ENCODE measurements around the gene GBE1.

The GBE1 gene

GRCh38 chr3:81695302-81695701, 66.1 kb downstream of the GBE1 start:
- H3K4me1 Mint-ChIP-seq, result peaks cover 6% of the 10 kb centered on the region
- no peak overlapping the region for H3K4me3 Mint-ChIP-seq
- no peak overlapping the region for H3K27ac Mint-ChIP-seq
- no peak for ATAC-seq
- DNase-seq (ENCODE audit: low spot score in 2 of 2), result no peak
- H3K36me3 Mint-ChIP-seq, result peaks cover 37% of the 10 kb centered on the region
- H3K9me3 Mint-ChIP-seq, result no peaks in the 10 kb centered on the region

GRCh38 chr3:81694662-81695061, 66.8 kb downstream of the GBE1 start:
- no peak overlapping the region for H3K27ac Mint-ChIP-seq
- peaks cover 6% of the 10 kb centered on the region for H3K4me1 Mint-ChIP-seq
- peaks cover 39% of the 10 kb centered on the region for H3K36me3 Mint-ChIP-seq
- no peaks in the 10 kb centered on the region for H3K9me3 Mint-ChIP-seq
- H3K4me3 Mint-ChIP-seq, result no peak overlapping the region
- ATAC-seq (no peak), DNase-seq (ENCODE audit: low spot score in 2 of 2) (no peak)

- no peak for ATAC-seq
Observed at GRCh38 chr3:81692766-81693165, 68.7 kb downstream of the GBE1 start.

GRCh38 chr3:81689617-81690016, 71.8 kb downstream of the GBE1 start:
- no peak overlapping the region for H3K27ac Mint-ChIP-seq
- H3K4me3 Mint-ChIP-seq, result no peak overlapping the region
- H3K36me3 Mint-ChIP-seq, result peaks cover 48% of the 10 kb centered on the region
- DNase-seq (ENCODE audit: low spot score in 2 of 2) (no peak), ATAC-seq (no peak)
- peaks cover 6% of the 10 kb centered on the region for H3K4me1 Mint-ChIP-seq
- no peaks in the 10 kb centered on the region for H3K9me3 Mint-ChIP-seq

More at GRCh38 chr3:81692766-81693165, 68.7 kb downstream of the GBE1 start:
- H3K4me3 Mint-ChIP-seq, result no peak overlapping the region
- no peak for DNase-seq (ENCODE audit: low spot score in 2 of 2)
- H3K9me3 Mint-ChIP-seq, result no peaks in the 10 kb centered on the region
- H3K27ac Mint-ChIP-seq, result no peak overlapping the region
- peaks cover 33% of the 10 kb centered on the region for H3K36me3 Mint-ChIP-seq
- H3K4me1 Mint-ChIP-seq, result peaks cover 6% of the 10 kb centered on the region

- Mint-ChIP-seq H3K27ac (no peak overlapping the region), H3K4me1 (no peaks in the 10 kb centered on the region), H3K9me3 (no peaks in the 10 kb centered on the region), H3K4me3 (no peak overlapping the region), H3K36me3 (peaks cover 62% of the 10 kb centered on the region)
- DNase-seq (ENCODE audit: low spot score in 2 of 2) (no peak), ATAC-seq (peak; percentile 74)
Observed at GRCh38 chr3:81684751-81685395, 76.6 kb downstream of the GBE1 start.

- Mint-ChIP-seq H3K9me3 (no peaks in the 10 kb centered on the region), H3K36me3 (peaks cover 20% of the 10 kb centered on the region), H3K4me1 (no peaks in the 10 kb centered on the region), H3K4me3 (no peak overlapping the region), H3K27ac (no peak overlapping the region)
- ATAC-seq, result no peak
- no peak for DNase-seq (ENCODE audit: low spot score in 2 of 2)
Observed at GRCh38 chr3:81676706-81677456, 84.6 kb downstream of the GBE1 start.

- Mint-ChIP-seq H3K9me3 (no peaks in the 10 kb centered on the region), H3K4me1 (no peaks in the 10 kb centered on the region), H3K27ac (no peak overlapping the region), H3K4me3 (no peak overlapping the region), H3K36me3 (peaks cover 25% of the 10 kb centered on the region)
- no peak for ATAC-seq
- no peak for DNase-seq (ENCODE audit: low spot score in 2 of 2)
Observed at GRCh38 chr3:81674690-81675089, 86.8 kb downstream of the GBE1 start.

GRCh38 chr3:81668283-81668682, 93.2 kb downstream of the GBE1 start:
- Mint-ChIP-seq H3K4me3 (no peak overlapping the region), H3K36me3 (peaks cover 65% of the 10 kb centered on the region), H3K27ac (no peak overlapping the region), H3K9me3 (no peaks in the 10 kb centered on the region), H3K4me1 (peaks cover 8% of the 10 kb centered on the region)
- no peak for DNase-seq (ENCODE audit: low spot score in 2 of 2)
- peak; percentile 79 for ATAC-seq

GRCh38 chr3:81666502-81667121, 94.8 kb downstream of the GBE1 start:
- no peaks in the 10 kb centered on the region for H3K9me3 Mint-ChIP-seq
- peaks cover 60% of the 10 kb centered on the region for H3K36me3 Mint-ChIP-seq
- DNase-seq (ENCODE audit: low spot score in 2 of 2) (no peak), ATAC-seq (no peak)
- H3K4me3 Mint-ChIP-seq, result no peak overlapping the region
- H3K4me1 Mint-ChIP-seq, result peaks cover 8% of the 10 kb centered on the region
- no peak overlapping the region for H3K27ac Mint-ChIP-seq

- Mint-ChIP-seq H3K9me3 (no peaks in the 10 kb centered on the region), H3K27ac (no peak overlapping the region), H3K36me3 (peaks cover 35% of the 10 kb centered on the region), H3K4me1 (peaks cover 8% of the 10 kb centered on the region), H3K4me3 (no peak overlapping the region)
- DNase-seq (ENCODE audit: low spot score in 2 of 2), result no peak
- no peak for ATAC-seq
Observed at GRCh38 chr3:81663114-81663513, 98.3 kb downstream of the GBE1 start.

GRCh38 chr3:81660036-81660435, 101.4 kb downstream of the GBE1 start:
- no peak overlapping the region for H3K27ac Mint-ChIP-seq
- peaks cover 32% of the 10 kb centered on the region for H3K36me3 Mint-ChIP-seq
- ATAC-seq (no peak), DNase-seq (ENCODE audit: low spot score in 2 of 2) (no peak)
- H3K4me3 Mint-ChIP-seq, result no peak overlapping the region
- no peaks in the 10 kb centered on the region for H3K9me3 Mint-ChIP-seq
- no peaks in the 10 kb centered on the region for H3K4me1 Mint-ChIP-seq

- peak overlapping the region; percentile 20 for H3K27ac Mint-ChIP-seq
- H3K4me3 Mint-ChIP-seq, result no peak overlapping the region
- ATAC-seq (no peak), DNase-seq (ENCODE audit: low spot score in 2 of 2) (no peak)
- no peaks in the 10 kb centered on the region for H3K9me3 Mint-ChIP-seq
- H3K36me3 Mint-ChIP-seq, result peaks cover 31% of the 10 kb centered on the region
- H3K4me1 Mint-ChIP-seq, result no peaks in the 10 kb centered on the region
Observed at GRCh38 chr3:81658322-81658997, 103.0 kb downstream of the GBE1 start.

- H3K9me3 Mint-ChIP-seq, result no peaks in the 10 kb centered on the region
- DNase-seq (ENCODE audit: low spot score in 2 of 2), result no peak
- H3K4me1 Mint-ChIP-seq, result no peaks in the 10 kb centered on the region
- H3K4me3 Mint-ChIP-seq, result no peak overlapping the region
- H3K27ac Mint-ChIP-seq, result no peak overlapping the region
- peaks cover 50% of the 10 kb centered on the region for H3K36me3 Mint-ChIP-seq
- no peak for ATAC-seq
Observed at GRCh38 chr3:81651139-81651538, 110.3 kb downstream of the GBE1 start.

- Mint-ChIP-seq H3K4me1 (no peaks in the 10 kb centered on the region), H3K36me3 (peaks cover 41% of the 10 kb centered on the region), H3K9me3 (no peaks in the 10 kb centered on the region), H3K27ac (no peak overlapping the region), H3K4me3 (no peak overlapping the region)
- ATAC-seq, result no peak
- no peak for DNase-seq (ENCODE audit: low spot score in 2 of 2)
Observed at GRCh38 chr3:81650187-81650586, 111.3 kb downstream of the GBE1 start.

GRCh38 chr3:81645248-81645647, 116.2 kb downstream of the GBE1 start:
- Mint-ChIP-seq H3K4me3 (no peak overlapping the region), H3K36me3 (peaks cover 35% of the 10 kb centered on the region), H3K4me1 (no peaks in the 10 kb centered on the region), H3K9me3 (no peaks in the 10 kb centered on the region), H3K27ac (no peak overlapping the region)
- DNase-seq (ENCODE audit: low spot score in 2 of 2), result no peak
- ATAC-seq, result no peak
